HEK293 (cell line): Measurements from ENCODE around the gene POGLUT2.

Experiments used
- CTCF ChIA-PET: fragments of 350-600 bp; formaldehyde crosslinking; extraction: SDS; loops from one replicate; lab custom pipeline; 2021; ENCODE audit warnings: antibody characterized with exemption; lab: Yijun Ruan, JAX
- POLR2A ChIA-PET: fragments of 300-600 bp; formaldehyde crosslinking; extraction: SDS; loops from one replicate; lab custom pipeline; 2020; ENCODE audit warnings: antibody characterized with exemption, inconsistent platforms; lab: Yijun Ruan, JAX
- H3K27ac ChIP-seq: fragments of 200-500 bp; sonication (Bioruptor generic); 2 replicates; pipeline ENCODE4 v1.5.1; 2014; ENCODE audit warnings: low read depth, low read length, control low read depth, inconsistent platforms; ENCODE audit errors: extremely low read depth
- H3K36me3 ChIP-seq, 2 experiments: fragments of 200-500 bp in 1 of 2; sonication (Bioruptor generic) in 1 of 2; 1 replicate in 1 of 2; 2 replicates in 1 of 2; pipeline ENCODE4 v1.5.1; 2014 to 2017; ENCODE audit warnings: inconsistent platforms in 2 of 2, low read length in 2 of 2; ENCODE audit not compliant: control insufficient read depth in 2 of 2, insufficient read depth in 1 of 2
- H3K4me1 ChIP-seq: fragments of 200-500 bp; sonication (Bioruptor generic); 2 replicates; pipeline ENCODE4 v1.5.1; 2014; ENCODE audit warnings: mild to moderate bottlenecking, low read length, inconsistent platforms; ENCODE audit not compliant: control insufficient read depth, insufficient read depth
- H3K4me3 ChIP-seq: 2 replicates; pipeline ENCODE4 v1.5.1; 2011; ENCODE audit warnings: low read depth, mild to moderate bottlenecking, control low read depth, low read length, moderate library complexity
- H3K9me3 ChIP-seq: fragments of 200-500 bp; sonication (Bioruptor generic); 2 replicates; pipeline ENCODE4 v1.5.1; 2014; ENCODE audit warnings: low read depth, low read length, inconsistent platforms; ENCODE audit not compliant: control insufficient read depth, insufficient read depth
- ATF2 ChIP-seq: fragments of 450-650 bp; formaldehyde crosslinking; IDR thresholded peaks from 2 replicates; pipeline ENCODE4 v1.5.1; 2016; ENCODE audit warnings: missing biosample characterization, missing genetic modification characterization, low read depth
- GLIS2 ChIP-seq: fragments of 450-650 bp; formaldehyde crosslinking; IDR thresholded peaks from 2 replicates; pipeline ENCODE4 v1.5.1; 2016; ENCODE audit warnings: missing biosample characterization, missing genetic modification characterization
- KLF10 ChIP-seq: fragments of 450-650 bp; IDR thresholded peaks from 2 replicates; pipeline ENCODE4 v1.5.1; 2018; ENCODE audit warnings: missing biosample characterization, mild to moderate bottlenecking, missing genetic modification characterization
- MEIS1 ChIP-seq: sonication (generic); formaldehyde crosslinking; IDR thresholded peaks from 2 replicates; pipeline ENCODE4 v1.8.1; 2022; ENCODE audit warnings: missing genetic modification reagents, mild to moderate bottlenecking, borderline replicate concordance
- SP7 ChIP-seq: fragments of 450-650 bp; formaldehyde crosslinking; IDR thresholded peaks from 2 replicates; pipeline ENCODE4 v1.5.1; 2016; ENCODE audit warnings: missing biosample characterization, missing genetic modification characterization
- TCF7L2 ChIP-seq: IDR thresholded peaks from 2 replicates; pipeline ENCODE4 v1.6.1; 2011; ENCODE audit warnings: low read depth, mild to moderate bottlenecking, inconsistent platforms, low read length, moderate library complexity, borderline replicate concordance
- ZBTB10 ChIP-seq: fragments of 450-650 bp; formaldehyde crosslinking; IDR thresholded peaks from 2 replicates; pipeline ENCODE4 v1.5.1; 2016; ENCODE audit warnings: missing biosample characterization, missing genetic modification characterization
- ZBTB20 ChIP-seq: fragments of 450-650 bp; formaldehyde crosslinking; IDR thresholded peaks from 2 replicates; pipeline ENCODE4 v1.5.1; 2016; ENCODE audit warnings: missing biosample characterization, missing genetic modification characterization
- ZBTB21 ChIP-seq: fragments of 450-650 bp; formaldehyde crosslinking; IDR thresholded peaks from 2 replicates; pipeline ENCODE4 v1.5.1; 2017; ENCODE audit warnings: missing biosample characterization, missing genetic modification characterization
- ZBTB6 ChIP-seq: fragments of 450-650 bp; formaldehyde crosslinking; IDR thresholded peaks from 2 replicates; pipeline ENCODE4 v1.5.1; 2017; ENCODE audit warnings: missing biosample characterization, missing genetic modification characterization
- ZFP41 ChIP-seq: fragments of 450-650 bp; formaldehyde crosslinking; IDR thresholded peaks from 2 replicates; pipeline ENCODE4 v1.5.1; 2016; ENCODE audit warnings: missing biosample characterization, missing genetic modification characterization, borderline replicate concordance
- ZNF114 ChIP-seq: fragments of 450-650 bp; formaldehyde crosslinking; IDR thresholded peaks from 2 replicates; pipeline ENCODE4 v1.5.0; 2017; ENCODE audit warnings: missing biosample characterization, missing genetic modification characterization
- ZNF132 ChIP-seq: fragments of 450-650 bp; formaldehyde crosslinking; IDR thresholded peaks from 2 replicates; pipeline ENCODE4 v1.5.1; 2017; ENCODE audit warnings: missing biosample characterization, missing genetic modification characterization, borderline replicate concordance
- ZNF175 ChIP-seq: fragments of 450-650 bp; formaldehyde crosslinking; IDR thresholded peaks from 2 replicates; pipeline ENCODE4 v1.5.1; 2016; ENCODE audit warnings: missing biosample characterization, missing genetic modification characterization
- ZNF19 ChIP-seq: fragments of 450-650 bp; formaldehyde crosslinking; IDR thresholded peaks from 2 replicates; pipeline ENCODE4; 2016; ENCODE audit warnings: missing biosample characterization, missing genetic modification characterization, low read depth
- ZNF302 ChIP-seq: fragments of 450-650 bp; formaldehyde crosslinking; IDR thresholded peaks from 2 replicates; pipeline ENCODE4 v1.5.1; 2016; ENCODE audit warnings: missing biosample characterization, missing genetic modification characterization, low read depth
- ZNF335 ChIP-seq: fragments of 450-650 bp; formaldehyde crosslinking; conservative IDR thresholded peaks from 2 replicates; pipeline ENCODE4 v1.5.1; 2016; ENCODE audit warnings: missing biosample characterization, missing genetic modification characterization
- ZNF366 ChIP-seq: fragments of 450-650 bp; formaldehyde crosslinking; conservative IDR thresholded peaks from 2 replicates; pipeline ENCODE4 v1.5.1; 2016; ENCODE audit warnings: missing biosample characterization, missing genetic modification characterization
- ZNF645 ChIP-seq: fragments of 450-650 bp; formaldehyde crosslinking; IDR thresholded peaks from 2 replicates; pipeline ENCODE4; 2016; ENCODE audit warnings: missing biosample characterization, missing genetic modification characterization

Gene POGLUT2

GRCh38 chr13:102816708-102817107 lies 17.9 kb upstream of the POGLUT2 start:
- Histone ChIP-seq H3K4me1 (0 out of 2 replicates have a peak, but pooled peaks cover 2% of the 10 kb centered on the region), H3K36me3 (peaks cover 0 to 31% of the 10 kb centered on the region in 2 experiments; a peak in 1 of 3 replicates), H3K27ac (no peak overlapping the region), H3K9me3 (no peaks in the 10 kb centered on the region), H3K4me3 (no peak overlapping the region)
- ChIA-PET POLR2A (no interaction called here), CTCF (no interaction called here)
- TF ChIP-seq ZNF114 (tag by site-specific recombination) (no peak), ZBTB21 (no peak), ZBTB10 (tag by site-specific recombination) (no peak), MEIS1 (no peak), ZNF645 (no peak), ZNF175 (no peak), ZNF19 (tag by site-specific recombination) (no peak), TCF7L2 (no peak), ZNF335 (tag by site-specific recombination) (no peak), ATF2 (tag by site-specific recombination) (no peak), ZNF132 (no peak)

- CTCF ChIA-PET, result no interaction called here
Observed at GRCh38 chr13:102815788-102816187, 17.0 kb upstream of the POGLUT2 start.

More at GRCh38 chr13:102815788-102816187, 17.0 kb upstream of the POGLUT2 start:
- H3K27ac ChIP-seq, result no peak overlapping the region
- TF ChIP-seq SP7 (tag by site-specific recombination), result no peak
- TF ChIP-seq ZNF302 (tag by site-specific recombination), result no peak
- no peak for TF ChIP-seq ZFP41 (tag by site-specific recombination)
- TF ChIP-seq ZBTB20 (tag by site-specific recombination), result no peak
- TF ChIP-seq ZBTB6 (tag by site-specific recombination), result no peak
- no peak for TF ChIP-seq ZNF366
- no peak for TF ChIP-seq KLF10 (tag by site-specific recombination)
- TF ChIP-seq GLIS2 (tag by site-specific recombination), result no peak
- no peak for TF ChIP-seq ZBTB10 (tag by site-specific recombination)
- TF ChIP-seq, all 188 proteins: peak for 0
- POLR2A ChIA-PET, result no interaction called here
- Histone ChIP-seq H3K4me3 (no peak overlapping the region), H3K4me1 (0 out of 2 replicates have a peak, but pooled peaks cover 2% of the 10 kb centered on the region), H3K9me3 (no peaks in the 10 kb centered on the region), H3K36me3 (peaks cover 0 to 28% of the 10 kb centered on the region in 2 experiments; a peak in 1 of 3 replicates)
